HG02678 (cell line): ENCODE measurements around the gene CCNY.

Source experiments
- ATAC-seq: cut with Tn5 transposase; IDR thresholded peaks from one replicate; pipeline ENCODE4 v1.9.1; 2021; ENCODE audit warnings: mild to moderate bottlenecking, moderate library complexity; ENCODE audit not compliant: unreplicated experiment

CCNY gene

DNA sequence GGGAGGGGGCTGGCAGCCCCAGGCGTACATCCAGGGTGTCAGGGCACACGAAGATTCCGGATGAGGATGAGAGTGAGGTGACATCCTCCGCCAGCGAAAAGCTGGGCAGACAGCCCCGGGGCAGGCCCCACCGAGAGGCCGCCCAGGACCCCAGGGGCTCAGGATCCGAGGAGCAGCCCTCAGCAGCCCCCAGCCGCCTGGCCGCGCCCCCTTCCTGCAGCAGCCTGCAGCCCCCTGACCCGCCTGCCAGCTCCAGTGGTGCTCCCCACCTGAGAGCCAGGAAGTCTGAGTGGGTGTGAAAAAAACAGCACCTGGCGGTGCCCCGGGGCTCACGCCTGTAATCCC, 272.0 kb downstream of the CCNY start:
- no peak for ATAC-seq

DNA sequence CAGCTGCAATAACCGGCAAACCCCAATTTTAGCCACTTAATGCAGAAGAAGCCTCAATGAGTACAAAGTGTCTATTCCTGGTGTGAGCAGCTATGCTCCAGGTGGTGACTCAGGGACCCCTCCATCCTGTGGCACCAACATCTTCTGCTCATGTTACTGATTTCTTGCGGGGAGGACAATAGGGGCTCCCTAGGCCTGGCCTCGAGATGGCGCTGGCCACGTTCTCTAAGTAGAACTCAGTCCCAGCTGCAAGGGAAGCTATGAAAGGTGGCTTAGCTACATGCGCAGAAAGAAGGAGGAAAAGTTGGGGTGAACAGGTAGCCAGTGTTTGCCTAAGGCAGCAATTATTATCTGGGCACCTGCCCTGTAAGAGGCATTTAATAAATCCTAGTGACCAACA, 275.4 kb downstream of the CCNY start:
- no peak for ATAC-seq

DNA sequence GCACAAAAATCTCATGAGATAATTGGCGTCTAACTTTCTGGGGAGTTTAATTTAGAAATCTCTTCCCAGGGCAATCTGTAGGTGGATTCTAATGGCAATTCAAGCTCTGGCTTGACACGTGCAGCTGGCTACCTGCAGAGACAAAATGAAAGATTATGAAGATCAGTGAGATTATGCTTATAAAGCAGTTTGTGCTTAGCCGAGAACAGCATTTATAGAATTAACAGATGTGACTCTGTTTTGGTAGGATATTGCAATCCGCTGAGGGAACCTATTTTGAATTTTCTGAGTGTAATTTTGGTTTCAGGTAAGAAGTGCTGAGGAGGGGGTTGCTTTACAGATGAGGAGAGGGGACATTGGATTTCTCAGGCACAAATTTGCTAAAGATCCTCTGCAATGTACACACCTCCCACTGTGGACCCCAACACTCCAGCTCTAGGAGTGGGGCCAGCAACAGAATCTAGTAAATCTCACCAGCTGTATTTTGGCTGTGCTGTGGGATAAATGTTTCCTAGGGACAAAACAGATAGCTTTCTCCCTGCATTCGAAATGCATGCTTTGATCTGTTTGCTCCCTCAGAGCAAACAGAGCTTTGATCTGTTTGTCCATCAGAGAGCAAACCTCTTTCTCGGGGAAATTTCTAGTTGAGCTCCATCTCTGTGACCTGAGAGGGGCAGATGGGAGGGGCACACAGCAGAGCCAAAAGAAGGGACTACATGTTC, 276.2 kb downstream of the CCNY start:
- ATAC-seq: no peak

DNA sequence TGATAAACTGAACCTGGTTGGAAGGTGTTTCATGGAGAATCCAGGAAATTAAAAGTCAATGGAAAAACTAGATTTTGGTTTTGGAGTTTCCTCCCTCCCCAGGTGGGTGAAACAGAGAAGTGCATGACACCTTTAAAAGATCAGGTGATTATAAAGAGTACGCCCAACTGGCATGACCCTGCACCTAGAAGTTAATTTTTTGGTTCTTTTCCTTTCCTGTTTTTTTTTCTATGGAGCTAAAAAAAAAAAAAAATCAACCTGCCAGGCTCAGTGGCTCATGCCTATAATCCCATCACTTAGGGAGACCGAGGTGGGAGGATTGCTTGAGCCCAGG, 276.8 kb downstream of the CCNY start:
- no peak for ATAC-seq

DNA sequence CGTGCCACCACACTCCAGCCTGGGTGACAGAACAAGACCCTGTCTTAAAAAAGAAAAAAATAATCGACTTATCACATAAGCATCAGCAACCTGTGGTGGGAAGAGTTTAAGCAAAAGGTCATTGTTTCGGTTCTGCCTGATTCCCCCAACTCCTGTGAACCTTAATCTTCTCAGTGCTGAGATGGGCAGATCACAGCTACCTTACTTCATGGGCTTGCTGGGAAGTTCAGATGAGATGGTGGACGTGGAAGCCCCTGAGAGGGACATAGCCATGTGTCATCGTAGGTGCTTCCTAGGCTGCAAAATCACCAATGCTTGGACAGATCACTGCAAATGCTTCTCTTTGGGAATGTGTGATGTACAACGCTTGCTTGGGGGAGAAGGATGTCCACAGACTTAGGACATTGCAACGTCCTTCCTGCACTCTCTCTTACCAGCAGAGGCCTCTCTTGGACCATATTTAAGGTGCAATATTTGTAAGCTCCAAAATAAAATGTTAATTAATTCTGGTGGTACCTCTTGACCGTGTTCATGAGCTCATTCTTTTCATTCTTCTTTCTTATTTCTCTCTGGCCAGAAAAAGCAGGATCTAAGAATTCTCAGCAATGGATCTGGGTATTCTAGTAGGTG, 277.4 kb downstream of the CCNY start:
- ATAC-seq: no peak

DNA sequence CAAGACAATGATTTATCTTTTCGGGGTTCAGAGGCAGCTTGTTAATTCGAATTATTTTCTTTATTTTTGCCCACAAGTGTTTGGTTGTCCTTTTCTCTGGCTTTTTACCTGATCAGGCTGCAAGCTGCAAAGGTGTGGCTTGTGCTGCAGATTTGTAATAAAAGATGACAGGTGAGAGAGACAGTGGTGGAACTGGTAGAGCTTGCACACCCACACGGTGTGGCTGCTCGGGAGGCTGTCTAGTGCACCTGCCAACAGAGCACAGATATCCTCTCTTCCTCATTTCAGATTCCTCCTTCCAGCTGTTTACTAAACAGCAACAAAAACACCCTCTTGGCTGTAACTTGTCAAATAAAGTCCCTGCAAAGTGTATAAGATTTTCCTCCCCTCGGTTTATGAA, 278.0 kb downstream of the CCNY start:
- ATAC-seq: no peak
